DND-41 (cell line): ENCODE results near the gene PLAC8.

Experiments
- CTCF ChIP-seq: IDR thresholded peaks from 2 replicates; pipeline ENCODE4 v1.5.1; 2012; ENCODE audit warnings: borderline replicate concordance, low read length, moderate library complexity, mild to moderate bottlenecking; ENCODE audit not compliant: poor library complexity, severe bottlenecking; ENCODE audit errors: extremely low read depth
- EZH2 ChIP-seq: IDR thresholded peaks from 3 replicates; pipeline ENCODE4 v1.6.1; 2012; ENCODE audit warnings: borderline replicate concordance, low read depth, mild to moderate bottlenecking, moderate library complexity, low read length, inconsistent platforms; ENCODE audit not compliant: severe bottlenecking

GRCh38 chr4:83080561-83080960 is 34.0 kb downstream of the PLAC8 start:
- TF ChIP-seq CTCF (no peak), EZH2 (no peak)
